Fibroblast of pulmonary artery (primary cell): ENCODE results near the gene CDC42.
A peak's percentile ranks its signal among the peaks of the same experiment; 100 is the strongest.
"Not testable (repeated sequence)": the region's sequence is repeated elsewhere in the genome, so short reads cannot be mapped to it uniquely, and the experiment has no call there.

Experiments
- DNase-seq: peaks from one replicate; pipeline ENCODE4 v3.0.0-alpha.2; 2010; ENCODE audit warnings: low read depth
- H3K4me3 ChIP-seq: replicated peaks from 2 replicates; pipeline ENCODE4 v1.5.1; 2011; ENCODE audit warnings: low read depth, mild to moderate bottlenecking, control low read depth, low read length, moderate library complexity
- CTCF ChIP-seq: IDR thresholded peaks from 2 replicates; pipeline ENCODE4 v1.5.1; 2011; ENCODE audit warnings: mild to moderate bottlenecking, control low read depth, low read length, inconsistent platforms; ENCODE audit errors: missing control alignments

The CDC42 gene

GRCh38 chr1:22052115-22053016 is at the start of gene CDC42:
Gene CDC42, plus strand, starts transcription at chr1:22052709. Its CDS starts 25,770 bp downstream, at chr1:22078479.
- H3K4me3 ChIP-seq: peak within 1 kb of the TSS; percentile 91
- TF ChIP-seq CTCF: no peak
- peak; percentile 97 for DNase-seq

- not testable (repeated sequence) for H3K4me3 ChIP-seq, DNase-seq
Measured at GRCh38 chr1:22002875-22003274, 49.6 kb upstream of the CDC42 start.

GRCh38 chr1:22003959-22004358 is 48.5 kb upstream of the CDC42 start:
- H3K4me3 ChIP-seq, DNase-seq: not testable (repeated sequence)

- peak; percentile 58 for DNase-seq
- not testable (repeated sequence) for H3K4me3 ChIP-seq
- TF ChIP-seq CTCF: peak; percentile 37
Measured at GRCh38 chr1:22005261-22006149, 47.0 kb upstream of the CDC42 start.

- not testable (repeated sequence) for H3K4me3 ChIP-seq, DNase-seq
Measured at GRCh38 chr1:22006736-22007135, 45.8 kb upstream of the CDC42 start.

GRCh38 chr1:22007262-22007661 is 45.2 kb upstream of the CDC42 start:
- DNase-seq, H3K4me3 ChIP-seq: not testable (repeated sequence)

- not testable (repeated sequence) for H3K4me3 ChIP-seq, DNase-seq
Measured at GRCh38 chr1:22009566-22009965, 42.9 kb upstream of the CDC42 start.

GRCh38 chr1:22012752-22013151 is 39.8 kb upstream of the CDC42 start:
- not testable (repeated sequence) for DNase-seq, H3K4me3 ChIP-seq

- not testable (repeated sequence) for DNase-seq, H3K4me3 ChIP-seq
Measured at GRCh38 chr1:22014575-22015206, 37.8 kb upstream of the CDC42 start.

GRCh38 chr1:22018583-22019559 is 33.6 kb upstream of the CDC42 start:
- H3K4me3 ChIP-seq: no peak overlapping the region
- TF ChIP-seq CTCF: peak; percentile 63
- DNase-seq: peak; percentile 91
